Suprapubic skin (tissue), 4 donors: Measurements from ENCODE around the gene NCK2. TPM values are rescaled to one million over a fixed set of nuclear protein-coding genes. Genes with fewer than 3 reads are reported as not detected.

ENCODE experiments used
- DNase-seq, 2 donors: peaks; one replicate each; pipeline ENCODE4 v3.0.0-alpha.2; 2019; ENCODE audit warnings: low spot score in 2 of 2
- H3K27ac ChIP-seq: fragments of 200-600 bp; sonication (generic); one replicate; pipeline ENCODE4 v1.5.1; 2019
- H3K27me3 ChIP-seq: fragments of 200-600 bp; sonication (generic); one replicate; pipeline ENCODE4 v1.5.1; 2019
- H3K36me3 ChIP-seq: fragments of 200-600 bp; sonication (generic); one replicate; pipeline ENCODE4 v1.5.1; 2019
- H3K4me1 ChIP-seq: fragments of 200-600 bp; sonication (generic); one replicate; pipeline ENCODE4 v1.5.1; 2019
- H3K4me3 ChIP-seq: fragments of 200-600 bp; sonication (generic); one replicate; pipeline ENCODE4 v1.5.1; 2019; ENCODE audit warnings: mild to moderate bottlenecking
- H3K9me3 ChIP-seq: fragments of 200-600 bp; sonication (generic); one replicate; pipeline ENCODE4 v1.5.1; 2019
- CTCF ChIP-seq, 2 donors: fragments of 200-600 bp in 1 of 2; fragments of 450-650 bp in 1 of 2; sonication (generic) in 1 of 2; IDR thresholded peaks; one replicate each; pipeline ENCODE4 v1.5.1; 2016 to 2019; ENCODE audit warnings: antibody characterized with exemption in 2 of 2, mild to moderate bottlenecking in 1 of 2, moderate library complexity in 1 of 2
- EP300 ChIP-seq: sonication (generic); formaldehyde crosslinking; IDR thresholded peaks from one replicate; pipeline ENCODE4 v1.6.1; 2017; ENCODE audit warnings: antibody characterized with exemption
- POLR2A ChIP-seq, 2 donors: fragments of 450-650 bp; IDR thresholded peaks; one replicate each; pipeline ENCODE4 v1.6.1; 2017; ENCODE audit warnings: antibody characterized with exemption in 2 of 2, mild to moderate bottlenecking in 2 of 2, moderate library complexity in 2 of 2
- POLR2AphosphoS5 ChIP-seq, 3 donors: sonication (generic); formaldehyde crosslinking; IDR thresholded peaks; one replicate each; pipeline ENCODE4 v1.6.1; 2017; ENCODE audit warnings: antibody characterized with exemption in 3 of 3
- WGBS: methylation state at CpG from one replicate; pipeline ENCODE4 v1.1.5; 2018; 5-methylcytosine and 5-hydroxymethylcytosine counted together
- total RNA-seq, 4 donors: library from RNA; depleted of rRNA; stranded (reverse); fragments of >200 nt; gene quantifications; one replicate each; pipeline ENCODE4 v1.1.0, GENCODE V29; 2016

NCK2 gene
- total RNA-seq, 4 donors from 2014 or later = 40.1 to 59.4 (median 49.2) TPM

GRCh38 chr2:105869341-105869740 lies 124.6 kb downstream of the NCK2 start:
- DNase-seq = no peak
- Histone ChIP-seq H3K27me3 (no peaks in the 10 kb centered on the region), H3K27ac (no peak overlapping the region), H3K4me3 (no peak overlapping the region), H3K9me3 (no peaks in the 10 kb centered on the region), H3K36me3 (no peaks in the 10 kb centered on the region), H3K4me1 (peaks cover 34% of the 10 kb centered on the region)
- 49% methylated on average over 13 of the region's 13 CpGs for WGBS
- no peak for TF ChIP-seq POLR2AphosphoS5 (IDR thresholded peaks at IDR 0.05)
- no peak for TF ChIP-seq POLR2A (IDR thresholded peaks at IDR 0.05)
- no peak for TF ChIP-seq CTCF (IDR thresholded peaks at IDR 0.05)
- no peak for TF ChIP-seq EP300

GRCh38 chr2:105870062-105870461 lies 125.3 kb downstream of the NCK2 start:
- Histone ChIP-seq H3K36me3 (no peaks in the 10 kb centered on the region), H3K4me3 (no peak overlapping the region), H3K27ac (no peak overlapping the region), H3K27me3 (no peaks in the 10 kb centered on the region), H3K4me1 (peaks cover 34% of the 10 kb centered on the region), H3K9me3 (no peaks in the 10 kb centered on the region)
- 80% methylated on average over 3 of the region's 4 CpGs for WGBS
- TF ChIP-seq POLR2A (IDR thresholded peaks at IDR 0.05) = no peak
- TF ChIP-seq CTCF (IDR thresholded peaks at IDR 0.05) = no peak
- TF ChIP-seq POLR2AphosphoS5 (IDR thresholded peaks at IDR 0.05) = no peak
- no peak for TF ChIP-seq EP300
- no peak for DNase-seq

- Histone ChIP-seq H3K36me3 (no peaks in the 10 kb centered on the region), H3K27ac (no peak overlapping the region), H3K9me3 (no peaks in the 10 kb centered on the region), H3K4me3 (no peak overlapping the region), H3K4me1 (peaks cover 38% of the 10 kb centered on the region), H3K27me3 (no peaks in the 10 kb centered on the region)
- WGBS = 86% methylated on average over 11 of the region's 11 CpGs
- no peak for DNase-seq
- no peak for TF ChIP-seq CTCF (IDR thresholded peaks at IDR 0.05)
- no peak for TF ChIP-seq EP300
- no peak for TF ChIP-seq POLR2A (IDR thresholded peaks at IDR 0.05)
- no peak for TF ChIP-seq POLR2AphosphoS5 (IDR thresholded peaks at IDR 0.05)
These were observed 126.1 kb downstream of the NCK2 start for GRCh38 chr2:105870858-105871257.

GRCh38 chr2:105872142-105872728 lies 127.5 kb downstream of the NCK2 start:
- Histone ChIP-seq H3K36me3 (peaks cover 3% of the 10 kb centered on the region), H3K9me3 (no peaks in the 10 kb centered on the region), H3K4me1 (peaks cover 38% of the 10 kb centered on the region), H3K27ac (no peak overlapping the region), H3K4me3 (no peak overlapping the region), H3K27me3 (no peaks in the 10 kb centered on the region)
- WGBS = 91% methylated on average over 14 of the region's 14 CpGs
- TF ChIP-seq POLR2A (IDR thresholded peaks at IDR 0.05) (no peak), POLR2AphosphoS5 (IDR thresholded peaks at IDR 0.05) (no peak), EP300 (no peak), CTCF (IDR thresholded peaks at IDR 0.05) (no peak)
- no peak for DNase-seq

GRCh38 chr2:105872830-105873229 lies 128.1 kb downstream of the NCK2 start:
- Histone ChIP-seq H3K27me3 (no peaks in the 10 kb centered on the region), H3K9me3 (no peaks in the 10 kb centered on the region), H3K4me3 (no peak overlapping the region), H3K27ac (no peak overlapping the region), H3K36me3 (peaks cover 3% of the 10 kb centered on the region), H3K4me1 (peaks cover 38% of the 10 kb centered on the region)
- WGBS = 91% methylated on average over 7 of the region's 7 CpGs
- TF ChIP-seq POLR2A (IDR thresholded peaks at IDR 0.05) (no peak), POLR2AphosphoS5 (IDR thresholded peaks at IDR 0.05) (no peak), EP300 (no peak), CTCF (IDR thresholded peaks at IDR 0.05) (no peak)
- DNase-seq = no peak
